ENCODE results near the gene CACNA1H. TPM values are rescaled to one million over a fixed set of nuclear protein-coding genes. Genes with fewer than 3 reads are reported as not detected.

CACNA1H gene
- total and polyA plus RNA-seq, 2 of the 4 experiments (the other 2 are of a cell fraction) = 1.6 to 5.8 TPM

- H4K91ac ChIP-seq (ENCODE audit: insufficient read depth, low read depth, low read length) = no peak overlapping the region
- no peak overlapping the region for H2AK9ac ChIP-seq (replicated peaks; ENCODE audit: low read depth, low read length, poor library complexity)
- no peak overlapping the region for H2AK5ac ChIP-seq (ENCODE audit: low read depth, low read length)
- intact Hi-C loops (cut with micrococcal nuclease) (no loop called here), in situ Hi-C loops (cut with MboI; ENCODE audit: low sequenced_read_pairs) (no loop called here), dilution Hi-C loops (cut with HindIII; ENCODE audit: low sequenced_read_pairs, unreplicated experiment) (no loop called here)
- peaks cover 4% of the 10 kb centered on the region; the same call in 1 of the 2 replicates for H3K27me3 ChIP-seq (ENCODE audit: control insufficient read depth, insufficient read depth, low read length)
- no peak overlapping the region for H3K18ac ChIP-seq (ENCODE audit: low read depth, low read length)
- H3K79me1 ChIP-seq (ENCODE audit: low read depth in 1 of 2, low read length in 2 of 2) = no peaks in the 10 kb centered on the region
- H4K5ac ChIP-seq (ENCODE audit: low read depth, low read length) = no peak overlapping the region
- DNase-seq (no peak), ATAC-seq (ENCODE audit: low read depth) (no peak)
- H4K8ac ChIP-seq (ENCODE audit: low read depth in 2 of 2, low read length in 2 of 2) = no peak overlapping the region
- H3K4me3 ChIP-seq (ENCODE audit: insufficient read depth, low read depth, low read length) = no peak overlapping the region
- TF ChIP-seq RCOR1 (IDR thresholded peaks at IDR 0.05; ENCODE audit: insufficient replicate concordance, low read length) (no peak), RFX5 (IDR thresholded peaks at IDR 0.05; ENCODE audit: low read depth, low read length) (no peak), BHLHE40 (IDR thresholded peaks at IDR 0.05; ENCODE audit: low read depth, low read length) (no peak)
- no peak overlapping the region for H3K23ac ChIP-seq (ENCODE audit: low read depth, low read length)
- H3K4me1 ChIP-seq (ENCODE audit: control insufficient read depth, insufficient read depth, low read length) = peaks cover 14% of the 10 kb centered on the region
- H3K9me1 ChIP-seq (ENCODE audit: insufficient read depth, low read length) = no peaks in the 10 kb centered on the region
- no peak overlapping the region for H3K9ac ChIP-seq (ENCODE audit: low read depth, low read length)
- BruUV-seq (replicated peaks) = no TSS peak
- peaks cover 15% of the 10 kb centered on the region for H4K20me1 ChIP-seq (ENCODE audit: insufficient read depth, low read length)
- WGBS, 2 experiments (ENCODE audit: extremely low coverage in 2 of 2, insufficient read length in 1 of 2) = no CpG with 5 or more reads among the region's 12 CpGs
- no peak overlapping the region for H3K4ac ChIP-seq (ENCODE audit: low read depth, low read length)
- no peak overlapping the region for H3K56ac ChIP-seq (ENCODE audit: extremely low read depth, insufficient read depth, low read length)
- no peak overlapping the region for H3K14ac ChIP-seq (replicated peaks; ENCODE audit: low read depth, low read length)
- H3K9me3 ChIP-seq (ENCODE audit: control insufficient read depth, insufficient read depth, low read length) = no peaks in the 10 kb centered on the region
- no peak overlapping the region for H2BK5ac ChIP-seq (ENCODE audit: low read depth, low read length, poor library complexity, severe bottlenecking)
- no peak overlapping the region for H3K27ac ChIP-seq (ENCODE audit: insufficient read depth, low read length)
- no peak overlapping the region for H2BK120ac ChIP-seq (ENCODE audit: low read depth, low read length)
- no peaks in the 10 kb centered on the region for H3K36me3 ChIP-seq (ENCODE audit: control insufficient read depth, insufficient read depth, low read length)
- CTCF ChIA-PET = no interaction called here
- no peak overlapping the region for H2BK20ac ChIP-seq (ENCODE audit: low read depth, low read length)
- H2AFZ ChIP-seq (replicated peaks; ENCODE audit: low read length, poor library complexity) = no peak overlapping the region
- H3K4me2 ChIP-seq (ENCODE audit: low read depth, low read length) = no peak overlapping the region
- POLR2A ChIA-PET (ENCODE audit: unreplicated experiment) = no interaction called here
- no peak overlapping the region for H2BK15ac ChIP-seq (ENCODE audit: low read depth, low read length)
Observed at GRCh38 chr16:1165511-1165910, 12.6 kb downstream of the CACNA1H start.
